NCI-H2196 treated with DMSO at 0.1 percent for 48 hours (cell line): ENCODE data around the gene VPS13D.
"Not testable (repeated sequence)": the region's sequence is repeated elsewhere in the genome, so short reads cannot be mapped to it uniquely, and the experiment has no call there.

ENCODE experiments used
- DNase-seq: peaks from one replicate; lab custom pipeline; 2025; ENCODE audit not compliant: unreplicated experiment; lab: John Stamatoyannopoulos, UW

Gene VPS13D

GRCh38 chr1:12506281-12507280, 276.8 kb downstream of the VPS13D start:
- no peak for DNase-seq

- DNase-seq, result no peak
Observed at GRCh38 chr1:12507631-12508030, 277.8 kb downstream of the VPS13D start.

- DNase-seq, result no peak
Observed at GRCh38 chr1:12508849-12509248, 279.0 kb downstream of the VPS13D start.

GRCh38 chr1:12511128-12511484, 281.3 kb downstream of the VPS13D start:
- no peak for DNase-seq

GRCh38 chr1:12511516-12512468, 282.0 kb downstream of the VPS13D start:
- DNase-seq, result no peak

GRCh38 chr1:12513181-12513580, 283.4 kb downstream of the VPS13D start:
- no peak for DNase-seq

GRCh38 chr1:12514590-12514989, 284.8 kb downstream of the VPS13D start:
- no peak for DNase-seq

GRCh38 chr1:12515234-12515633, 285.4 kb downstream of the VPS13D start:
- no peak for DNase-seq

- no peak for DNase-seq
Observed at GRCh38 chr1:12516741-12517140, 286.9 kb downstream of the VPS13D start.

- no peak for DNase-seq
Observed at GRCh38 chr1:12518931-12519692, 289.3 kb downstream of the VPS13D start.

GRCh38 chr1:12519693-12520364, 290.0 kb downstream of the VPS13D start:
- no peak for DNase-seq

- no peak for DNase-seq
Observed at GRCh38 chr1:12521096-12521495, 291.3 kb downstream of the VPS13D start.

- not testable (repeated sequence) for DNase-seq
Observed at GRCh38 chr1:12522780-12523179, 292.9 kb downstream of the VPS13D start.

- DNase-seq, result no peak
Observed at GRCh38 chr1:12524266-12524665, 294.4 kb downstream of the VPS13D start.

- DNase-seq, result peak; percentile 15
Observed at GRCh38 chr1:12525311-12526181, 295.7 kb downstream of the VPS13D start.

GRCh38 chr1:12527564-12527963, 297.7 kb downstream of the VPS13D start:
- DNase-seq, result no peak

GRCh38 chr1:12528021-12528852, 298.4 kb downstream of the VPS13D start:
- DNase-seq, result peak; percentile 17

- DNase-seq, result no peak
Observed at GRCh38 chr1:12529640-12530174, 299.9 kb downstream of the VPS13D start.
